HG03469 (cell line): Measurements from ENCODE around the gene UBE2O.

Source experiments
- ATAC-seq: cut with Tn5 transposase; IDR thresholded peaks from one replicate; pipeline ENCODE4 v1.9.1; 2021; ENCODE audit warnings: mild to moderate bottlenecking, moderate library complexity, moderate number of reproducible peaks; ENCODE audit not compliant: unreplicated experiment

The UBE2O gene

DNA sequence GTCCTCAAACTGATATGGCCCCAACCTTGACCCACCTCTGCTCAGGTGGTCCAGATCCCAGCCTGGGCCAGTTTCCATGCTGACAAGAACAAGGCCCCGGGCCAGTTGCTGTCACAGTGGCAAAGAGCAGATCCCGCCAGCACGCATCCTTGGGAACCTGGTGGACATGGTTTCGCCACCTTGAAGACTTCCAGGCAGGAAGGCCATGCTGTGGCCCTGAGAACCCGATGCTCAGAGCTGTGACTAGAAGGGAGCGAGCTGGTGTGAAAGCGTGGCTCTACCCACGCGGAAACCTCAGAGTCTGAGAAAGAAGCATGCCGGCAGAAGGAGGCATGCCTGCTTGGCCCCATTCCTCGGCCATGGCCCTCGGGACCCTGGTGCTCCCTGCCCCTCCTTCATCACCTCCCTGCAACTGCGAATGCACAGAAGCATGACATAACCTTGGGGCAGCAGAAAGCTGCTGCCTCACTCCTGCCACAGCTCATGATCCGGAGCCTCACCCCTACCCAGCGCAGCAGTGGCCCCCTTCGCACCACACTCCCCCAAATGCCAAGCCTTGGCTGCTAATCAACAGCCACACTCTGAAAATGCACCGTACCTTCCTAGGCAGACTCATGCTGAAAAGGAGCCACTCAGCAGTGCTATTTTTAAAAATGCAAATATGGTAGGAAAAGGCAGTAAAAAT, 33.2 kb downstream of the UBE2O start:
- ATAC-seq: no peak

DNA sequence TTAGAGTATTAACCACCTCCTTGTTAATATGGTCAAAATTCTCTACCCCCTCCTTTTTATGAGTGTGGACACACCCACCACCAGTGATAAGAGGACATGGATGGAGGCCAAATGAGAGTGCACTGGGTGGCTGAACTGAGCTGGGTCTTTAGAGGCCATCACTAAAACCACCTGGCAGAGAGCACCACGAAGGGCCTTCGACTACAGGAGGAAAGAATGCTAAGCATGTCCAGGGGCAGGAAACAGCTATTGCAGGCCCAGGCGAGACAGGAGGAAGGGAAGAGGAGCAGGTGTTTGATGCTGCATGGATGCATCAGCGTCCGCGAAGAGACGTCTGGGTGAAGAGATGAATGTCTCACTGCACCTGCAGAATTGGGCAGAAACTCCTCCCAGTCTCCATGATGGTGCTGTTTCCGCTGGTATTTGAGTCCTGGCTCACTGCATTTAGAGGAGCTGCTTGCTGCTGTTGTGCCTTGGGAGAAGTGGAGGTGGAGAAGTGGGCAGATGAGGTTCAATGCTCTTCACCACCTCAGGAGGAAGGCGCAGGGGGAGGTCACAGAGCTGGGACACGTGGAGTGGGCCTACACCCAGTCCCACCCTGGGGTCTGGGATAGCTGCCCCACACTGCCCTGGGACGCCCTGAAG, 35.3 kb downstream of the UBE2O start:
- ATAC-seq: no peak

DNA sequence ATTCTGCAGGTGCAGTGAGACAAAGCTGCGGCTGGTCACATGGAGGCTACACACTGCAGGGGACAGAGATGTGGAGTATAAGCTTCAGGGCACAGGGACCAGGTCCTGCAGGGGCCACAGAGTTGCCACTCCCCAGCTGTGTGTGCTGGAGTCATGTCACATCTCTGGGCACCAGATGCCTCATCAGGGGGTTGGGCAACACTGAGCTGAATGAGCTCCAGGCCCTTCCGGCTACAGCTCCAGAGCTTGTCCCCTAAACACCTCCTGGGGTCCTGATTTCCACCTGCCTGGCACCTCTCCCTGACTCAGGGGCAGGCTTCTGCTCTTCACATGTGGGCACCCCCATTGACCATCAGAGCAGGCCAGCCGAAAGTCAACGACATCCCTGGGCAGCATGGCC, 36.1 kb downstream of the UBE2O start:
- no peak for ATAC-seq

DNA sequence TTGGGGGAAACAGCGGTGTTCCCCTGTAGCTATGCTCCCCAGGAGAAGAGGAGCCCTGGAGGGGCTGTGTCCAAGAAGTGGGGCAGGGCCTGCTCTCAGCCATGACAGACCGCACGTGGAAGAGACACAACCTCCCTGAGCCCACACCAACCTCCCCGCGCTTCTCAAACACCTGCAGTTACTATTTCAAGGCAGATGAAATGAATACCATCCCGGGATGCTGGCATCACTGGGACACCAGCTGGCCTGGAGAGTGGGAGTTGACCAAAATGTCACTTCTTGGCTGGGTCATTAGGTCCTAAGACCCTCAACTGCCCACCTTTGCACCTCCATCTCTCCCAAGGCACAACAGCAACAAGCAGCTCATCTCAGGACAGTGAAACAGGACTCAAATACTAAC, 36.5 kb downstream of the UBE2O start:
- no peak for ATAC-seq

DNA sequence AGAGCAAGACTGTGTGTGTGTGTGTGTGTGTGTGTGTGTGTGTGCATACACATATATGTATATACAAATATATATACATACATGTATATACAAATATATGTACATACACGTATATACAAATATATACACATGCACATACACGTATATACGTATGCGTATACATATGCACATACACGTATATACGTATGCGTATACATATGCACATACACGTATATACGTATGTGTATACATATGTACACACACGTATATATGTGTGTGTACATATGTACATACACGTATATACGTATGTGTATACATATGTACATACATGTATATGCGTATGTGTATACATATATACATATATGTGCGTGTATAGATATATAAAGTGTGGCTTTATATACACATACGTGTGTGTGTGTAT, 37.2 kb downstream of the UBE2O start:
- no peak for ATAC-seq

DNA sequence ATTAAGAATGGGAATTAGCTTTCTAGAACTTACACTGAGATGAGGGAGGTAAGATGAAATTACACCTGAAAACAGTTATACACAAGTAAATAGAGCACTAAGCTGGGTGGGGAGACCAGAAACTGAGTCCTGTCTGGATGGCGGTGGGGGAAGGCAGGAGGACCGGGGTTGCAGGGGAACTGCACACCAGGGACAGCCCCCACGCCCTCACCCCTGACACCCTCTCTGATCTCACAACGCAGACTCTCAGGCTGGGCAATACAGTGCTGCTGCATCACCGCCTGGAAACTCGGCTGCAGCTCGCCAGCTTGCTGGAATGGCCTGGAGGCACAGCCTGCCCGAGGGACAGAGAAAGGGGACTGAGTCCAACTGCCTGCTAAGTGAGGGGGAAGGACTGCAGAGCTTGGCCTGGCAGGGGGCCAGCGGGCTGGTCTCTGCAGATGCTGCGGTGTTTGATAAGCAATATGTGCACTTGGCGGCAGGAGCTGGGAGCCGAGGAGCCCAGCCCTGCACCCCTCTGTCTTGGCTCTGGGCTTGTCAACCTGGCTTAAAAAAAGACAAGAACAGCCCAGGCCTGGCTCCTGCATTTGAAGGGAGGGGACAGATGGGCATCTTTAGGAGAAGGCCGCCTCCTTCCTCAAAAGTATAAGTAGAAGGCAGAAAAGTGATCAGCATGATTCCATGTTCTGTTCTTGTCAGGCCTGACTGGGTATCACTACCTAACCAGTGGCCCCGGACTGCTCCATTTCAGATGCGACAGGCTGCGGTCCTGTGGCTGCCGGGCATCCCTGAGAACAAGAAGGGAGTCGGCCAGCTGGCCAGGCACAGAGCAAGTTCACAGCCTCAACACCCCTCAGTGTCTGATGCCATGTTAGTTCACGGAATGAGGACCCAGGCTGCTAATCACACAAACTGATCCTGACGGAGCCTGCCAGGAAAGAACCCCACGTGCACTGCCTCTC, 38.3 kb downstream of the UBE2O start:
- no peak for ATAC-seq

DNA sequence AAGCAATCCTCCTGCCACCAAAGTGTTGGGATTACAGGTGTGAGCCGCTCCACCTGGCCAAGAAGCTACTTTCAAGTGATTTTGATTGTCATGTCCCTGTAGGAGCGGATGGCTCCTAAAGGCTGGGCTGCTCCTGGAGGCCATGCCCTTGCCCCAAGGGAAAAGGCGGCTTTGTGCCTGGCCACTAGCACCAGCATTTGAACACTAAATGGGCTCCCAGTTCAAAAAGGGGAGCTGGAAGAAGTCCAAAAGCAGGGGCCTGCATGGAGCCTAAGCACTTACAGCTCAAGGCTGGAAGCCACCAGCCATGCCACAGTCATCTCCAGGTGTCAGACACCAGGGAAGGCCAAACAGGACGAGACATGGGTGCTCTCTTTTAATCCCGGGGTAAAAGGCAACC, 41.7 kb downstream of the UBE2O start:
- no peak for ATAC-seq

DNA sequence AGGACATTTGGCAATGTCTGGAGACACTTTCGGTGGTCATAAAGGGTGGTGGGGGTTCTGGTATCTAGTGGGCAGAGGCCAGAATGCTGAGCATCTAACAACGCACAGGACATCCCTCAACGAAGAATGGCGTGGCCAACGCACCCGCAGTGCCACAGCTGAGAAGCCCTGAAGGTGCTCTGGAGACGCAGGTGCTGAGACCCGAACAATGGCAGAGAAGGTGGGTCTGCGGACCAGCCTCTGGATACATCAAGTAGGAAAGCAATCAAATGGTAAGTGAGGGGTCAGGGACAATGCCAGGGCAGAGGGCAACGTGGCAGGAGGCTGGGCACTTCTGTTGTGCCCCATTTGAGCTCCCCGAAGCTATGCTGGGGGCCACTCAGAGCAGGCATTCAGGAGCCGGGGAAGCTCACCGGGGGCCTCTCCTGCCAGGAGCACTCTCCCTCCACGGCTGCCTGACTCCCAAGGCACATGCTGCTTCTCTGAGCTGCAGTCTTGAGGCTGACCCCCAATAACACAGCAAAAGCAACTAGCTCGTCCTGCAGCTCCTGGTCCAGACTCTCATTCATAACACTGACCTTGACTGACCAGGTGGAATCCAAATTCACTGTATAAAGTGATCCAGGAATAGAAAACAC, 42.5 kb downstream of the UBE2O start:
- ATAC-seq: no peak

DNA sequence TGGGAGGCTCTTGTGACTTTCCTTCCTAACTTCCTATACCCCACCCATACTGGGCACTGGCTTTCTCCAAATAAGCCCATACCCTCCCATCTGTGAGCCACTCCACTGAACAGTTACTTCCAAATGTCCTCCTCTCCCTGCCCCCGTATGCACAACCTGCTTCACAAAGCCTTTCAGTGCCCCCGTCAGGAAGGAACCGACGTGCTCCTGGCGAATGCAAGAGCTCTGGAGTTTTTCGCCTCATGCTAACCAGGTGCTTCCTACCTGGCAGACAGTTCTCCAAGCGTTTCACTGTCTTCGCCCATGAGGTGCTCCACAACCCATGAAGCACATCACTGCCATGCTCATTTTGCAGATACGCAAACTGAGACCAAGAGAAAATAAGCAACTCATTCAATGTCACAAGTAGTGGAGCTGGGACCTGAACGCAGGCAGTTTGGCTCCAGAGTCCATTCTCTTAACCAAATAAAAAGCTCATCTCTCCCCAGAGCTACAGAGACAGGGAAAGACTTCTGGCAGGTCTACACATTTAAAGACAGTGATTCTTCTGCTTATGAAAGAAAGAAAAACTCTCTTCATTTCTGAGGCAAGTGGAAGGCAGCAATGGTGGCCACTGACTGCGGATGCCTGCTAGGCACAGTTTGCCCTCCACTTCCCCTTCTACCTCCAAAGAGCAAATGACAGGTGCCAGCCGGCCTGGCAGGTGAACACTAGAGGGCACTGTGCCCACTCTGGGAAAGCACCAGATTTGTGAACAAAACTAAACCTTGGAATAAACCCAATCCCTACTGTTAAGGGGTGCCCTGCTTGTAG, 44.7 kb downstream of the UBE2O start:
- ATAC-seq: no peak

DNA sequence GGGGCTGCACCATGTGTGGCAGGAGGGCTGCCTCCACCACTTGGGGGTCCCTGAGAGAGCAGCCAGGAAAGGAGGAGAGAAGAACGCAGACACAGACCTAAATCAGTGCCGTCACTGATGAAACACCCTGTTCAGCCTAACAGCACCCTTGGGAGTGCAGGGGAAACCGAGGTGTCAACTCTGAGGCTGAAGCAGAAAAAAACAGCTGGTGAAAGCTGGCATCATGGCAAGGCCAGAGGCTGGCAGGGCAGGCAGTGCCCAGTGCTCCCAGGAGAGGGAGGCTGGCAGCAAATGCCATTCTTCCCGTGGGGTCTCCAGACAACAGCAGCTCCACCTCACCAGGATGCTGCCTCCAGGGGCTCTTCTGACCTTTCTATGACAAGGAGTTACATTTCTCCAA, 45.4 kb downstream of the UBE2O start:
- ATAC-seq: no peak

DNA sequence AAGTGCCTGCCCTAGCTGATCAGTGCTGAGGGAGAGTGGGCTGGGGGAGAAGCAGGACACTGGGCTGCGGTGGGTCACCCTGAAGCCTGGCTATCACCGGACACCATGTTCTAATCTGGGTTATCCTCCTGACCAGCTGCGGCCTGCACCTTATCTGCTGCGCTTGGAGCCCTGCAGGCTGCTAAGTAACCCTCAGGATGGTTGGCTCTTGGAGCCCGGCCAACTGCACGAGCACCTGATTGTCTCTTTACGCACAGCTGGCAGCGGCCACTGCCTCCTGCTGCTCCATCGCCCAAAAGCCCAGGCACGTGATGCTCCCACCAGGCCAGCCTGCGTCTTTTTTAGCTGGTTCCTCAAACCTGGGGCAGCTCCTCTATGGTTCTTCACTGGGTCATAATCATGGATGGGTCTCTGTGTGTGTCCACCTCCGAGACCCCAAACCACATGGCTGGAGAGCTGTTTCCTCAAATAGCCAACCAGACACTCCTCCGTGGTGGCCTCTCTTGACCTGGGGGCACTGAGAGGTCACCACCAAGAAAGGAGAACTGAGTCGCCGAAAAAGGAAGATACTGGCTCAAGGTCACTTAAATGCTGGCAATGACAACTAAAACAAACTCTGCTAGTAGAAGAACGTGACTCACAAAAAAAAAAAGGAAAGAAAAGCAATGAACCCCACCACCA, 46.8 kb downstream of the UBE2O start:
- no peak for ATAC-seq

DNA sequence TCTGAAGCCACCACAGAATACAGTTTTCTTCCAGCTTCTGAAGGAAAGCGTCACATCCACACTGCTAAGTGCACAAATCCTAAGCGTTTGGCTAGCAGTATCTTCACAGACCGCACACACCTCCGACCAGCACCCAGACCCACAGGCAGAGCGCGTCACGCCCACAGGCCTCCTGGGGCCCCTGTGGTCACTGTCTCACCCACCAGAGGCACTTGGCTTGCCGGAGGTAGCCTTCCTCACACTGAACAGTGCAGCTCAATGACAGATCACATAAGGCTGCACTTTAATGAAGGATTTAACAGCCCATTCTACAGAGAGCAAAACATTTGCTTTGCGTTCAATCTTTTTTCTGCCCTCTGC, 47.4 kb downstream of the UBE2O start:
- ATAC-seq: no peak

DNA sequence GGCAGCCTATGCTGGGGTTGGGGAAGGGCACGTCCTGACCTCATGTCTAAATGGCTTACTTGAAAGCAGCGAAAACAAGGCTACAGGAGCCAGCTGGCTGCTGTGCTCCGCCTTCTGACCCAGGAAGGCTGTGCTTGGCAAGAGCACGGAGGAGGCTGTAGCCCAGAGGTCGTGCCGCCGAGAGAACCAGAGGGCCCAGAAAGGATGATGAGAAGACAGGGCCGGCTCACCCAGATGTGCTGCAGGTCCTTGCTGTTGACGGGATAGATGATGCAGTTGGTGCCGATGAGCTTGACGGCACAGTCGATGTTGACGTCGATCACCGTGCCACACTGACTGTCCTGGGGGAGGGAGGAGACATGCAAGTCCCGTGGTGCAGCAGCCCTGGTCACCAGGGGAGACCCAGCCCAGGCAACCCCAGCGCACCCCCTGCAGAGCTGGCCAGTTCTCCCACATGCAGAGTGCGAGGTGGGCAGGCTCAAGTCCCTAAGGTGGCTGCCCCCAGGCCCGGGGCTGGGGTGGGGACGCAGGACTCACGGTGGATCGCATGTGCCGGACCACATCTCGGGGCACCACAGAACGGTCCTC, 47.9 kb downstream of the UBE2O start:
- ATAC-seq: no peak

DNA sequence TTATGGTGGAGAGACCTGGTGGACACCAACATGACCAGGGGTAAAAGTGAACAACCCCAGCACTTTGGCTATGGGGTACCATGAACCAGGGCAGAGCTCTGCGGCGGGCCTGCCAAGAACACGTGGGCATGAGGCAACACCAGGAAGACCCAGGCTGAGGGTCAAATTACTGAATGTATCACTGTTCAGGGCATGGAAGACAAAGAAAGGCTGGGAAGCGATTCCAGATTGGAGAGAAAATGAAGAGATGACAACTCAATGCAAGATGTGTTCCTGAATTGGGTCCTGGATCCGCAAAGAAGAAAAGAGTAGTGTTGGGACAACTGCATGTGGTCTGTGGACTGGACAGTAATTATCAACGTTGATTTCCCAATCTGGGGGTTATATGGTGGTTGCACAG, 48.7 kb downstream of the UBE2O start:
- ATAC-seq: no peak

DNA sequence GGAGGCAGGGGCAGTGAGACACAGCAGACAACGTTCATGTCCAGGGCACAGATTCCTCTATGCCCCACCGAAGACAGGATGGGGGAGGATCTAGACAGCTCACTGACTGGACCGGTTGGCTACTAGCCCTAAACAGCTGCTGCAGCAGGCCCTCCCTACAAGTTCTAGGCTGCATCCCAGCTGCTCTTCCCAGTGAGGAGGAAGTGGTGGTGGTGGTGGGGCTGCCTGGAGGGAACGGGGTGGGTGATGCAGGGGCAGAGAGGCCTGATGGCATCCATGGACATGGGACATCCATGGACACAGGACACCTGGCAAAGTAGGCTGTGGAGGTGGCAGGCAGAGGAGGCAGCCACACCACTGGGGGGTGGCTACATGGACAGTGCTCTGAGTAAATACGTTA, 50.2 kb downstream of the UBE2O start:
- ATAC-seq: no peak

DNA sequence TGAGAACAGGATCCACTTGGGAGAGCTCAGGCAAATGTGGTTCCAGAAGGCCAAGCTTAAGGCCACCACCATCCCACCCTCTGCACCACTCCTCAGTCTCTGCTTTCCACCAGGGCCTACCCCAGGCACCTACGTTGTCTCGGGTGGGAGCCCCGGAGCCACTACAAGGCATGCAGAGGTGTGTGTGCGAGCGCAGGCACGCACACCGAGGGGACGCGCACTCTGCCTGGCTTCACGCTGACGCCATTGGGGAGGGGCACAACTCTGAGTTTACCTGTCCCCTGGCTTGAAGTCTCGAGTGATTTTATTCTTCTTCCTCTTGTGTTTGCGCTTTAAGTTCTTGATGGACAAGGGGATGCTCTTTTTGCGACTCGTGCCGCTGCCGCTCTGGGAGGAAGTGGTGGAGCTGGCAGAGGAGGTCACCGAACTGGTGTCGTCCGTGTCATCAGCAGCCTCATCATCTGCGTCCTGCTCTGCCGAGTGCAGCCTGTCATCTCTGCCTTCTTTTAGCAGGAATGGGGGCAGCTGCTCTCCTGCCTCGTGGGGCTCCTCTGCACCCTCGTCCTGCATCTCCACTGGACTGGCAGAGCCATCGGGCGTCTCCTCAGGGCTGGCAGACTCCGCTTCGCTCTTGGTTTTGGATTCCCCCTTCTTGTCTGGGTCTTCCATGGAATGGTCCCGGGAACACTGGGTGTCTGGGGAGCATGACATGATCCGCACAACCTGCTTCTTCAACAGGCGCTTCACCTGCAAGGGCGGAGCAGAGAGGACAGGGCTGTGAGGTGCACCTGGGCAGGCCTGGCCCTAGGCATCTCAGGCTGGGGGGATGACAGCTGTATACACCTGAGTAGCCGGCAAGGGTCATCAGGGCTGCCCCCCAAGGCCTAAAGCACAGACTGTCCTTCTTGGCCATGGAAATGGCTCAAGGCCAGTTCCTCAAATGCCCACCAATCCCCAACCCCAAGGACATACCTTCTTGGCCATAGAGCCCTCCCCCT, 53.5 kb downstream of the UBE2O start:
- ATAC-seq: no peak

DNA sequence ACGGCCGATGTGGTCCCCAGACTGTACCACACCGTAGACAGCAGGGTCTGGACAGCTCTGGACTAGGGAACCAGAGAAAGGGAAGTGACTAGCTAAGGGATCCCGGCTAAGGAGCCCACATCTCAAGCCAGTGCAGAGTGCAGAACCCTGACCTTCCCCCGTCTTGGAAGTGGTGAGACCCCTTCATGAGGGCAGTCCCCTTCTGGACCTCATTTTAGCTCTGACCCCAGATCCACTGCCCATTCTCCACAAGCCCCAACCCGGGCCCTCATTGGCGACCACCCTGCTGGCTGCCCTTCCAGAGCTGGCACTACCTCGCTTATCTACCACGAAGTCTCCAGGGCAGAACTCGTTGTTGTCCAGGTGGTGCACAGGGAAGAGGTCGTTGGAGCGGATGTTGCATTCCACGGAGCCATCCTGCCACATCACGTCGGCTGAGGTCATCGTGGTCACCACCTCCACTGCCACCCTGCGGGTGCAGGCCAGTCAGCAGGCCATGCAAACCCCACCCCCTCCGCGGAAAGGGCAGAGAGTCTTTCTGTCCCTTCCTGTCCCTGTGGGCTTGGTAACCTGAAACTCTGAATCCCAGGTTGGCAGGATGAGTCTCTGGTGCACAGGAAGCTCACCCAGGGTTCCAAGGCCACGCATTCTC, 54.3 kb downstream of the UBE2O start:
- ATAC-seq: no peak
